Adrenal gland (tissue), 5 donors: Measurements from ENCODE around the gene GSTO2.

Source experiments
- POLR2A ChIP-seq, 2 donors: fragments of 450-650 bp; IDR thresholded peaks; one replicate each; pipeline ENCODE4 v1.6.1; 2017; ENCODE audit warnings: antibody characterized with exemption in 2 of 2, mild to moderate bottlenecking in 2 of 2, moderate library complexity in 1 of 2
- TF ChIP-seq, protein P1 (sequence below), 6 experiments: fragments of 450-650 bp in 4 of 6; fragments of 200-600 bp in 2 of 6; sonication (generic) in 1 of 6; IDR thresholded peaks; 1 replicate in 5 of 6; 2 replicates in 1 of 6; pipeline versions ENCODE4 v1.5.1 to v1.8.0; 2016 to 2021; ENCODE audit warnings: antibody characterized with exemption in 6 of 6, mild to moderate bottlenecking in 2 of 6, moderate library complexity in 1 of 6
- donor health status: DM: no; HTN: no; CAD: no.

DNA sequence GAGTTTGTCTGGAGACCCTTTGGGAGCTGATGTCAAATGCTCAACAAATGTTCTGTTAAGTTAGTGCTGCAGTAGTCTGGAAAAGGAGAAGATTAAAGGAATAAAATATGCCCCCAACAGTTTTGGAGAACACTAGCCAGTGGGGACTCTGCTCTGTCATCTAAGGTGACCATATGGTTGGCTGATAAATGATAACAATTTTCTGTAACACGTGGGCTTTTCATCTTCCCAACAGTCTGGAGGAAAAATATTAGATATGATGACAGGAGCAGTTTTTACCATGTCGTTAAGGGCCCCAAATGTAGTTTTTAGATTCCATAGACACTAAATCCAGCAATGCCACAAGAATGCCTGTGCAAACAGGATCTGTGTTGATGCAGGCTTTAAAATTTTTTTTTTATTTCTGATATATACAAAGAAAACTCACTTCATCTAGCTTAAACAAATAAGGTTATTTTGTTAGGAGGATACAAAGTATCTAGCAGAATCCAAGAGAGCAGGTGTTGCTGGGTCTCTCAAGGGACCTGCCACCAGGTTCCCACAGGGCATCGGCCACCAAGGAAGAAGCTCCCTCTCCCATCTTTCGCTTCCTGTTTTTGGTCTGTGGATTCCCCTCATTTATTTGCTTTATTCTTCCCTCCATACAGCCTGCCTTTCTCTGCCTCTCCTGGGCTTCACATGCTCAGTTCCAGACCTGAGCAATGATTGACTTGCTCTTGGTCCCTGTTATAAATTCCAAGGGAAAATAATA lies 78.5 kb downstream of the GSTO2 start:
- TF ChIP-seq, protein P1, sequence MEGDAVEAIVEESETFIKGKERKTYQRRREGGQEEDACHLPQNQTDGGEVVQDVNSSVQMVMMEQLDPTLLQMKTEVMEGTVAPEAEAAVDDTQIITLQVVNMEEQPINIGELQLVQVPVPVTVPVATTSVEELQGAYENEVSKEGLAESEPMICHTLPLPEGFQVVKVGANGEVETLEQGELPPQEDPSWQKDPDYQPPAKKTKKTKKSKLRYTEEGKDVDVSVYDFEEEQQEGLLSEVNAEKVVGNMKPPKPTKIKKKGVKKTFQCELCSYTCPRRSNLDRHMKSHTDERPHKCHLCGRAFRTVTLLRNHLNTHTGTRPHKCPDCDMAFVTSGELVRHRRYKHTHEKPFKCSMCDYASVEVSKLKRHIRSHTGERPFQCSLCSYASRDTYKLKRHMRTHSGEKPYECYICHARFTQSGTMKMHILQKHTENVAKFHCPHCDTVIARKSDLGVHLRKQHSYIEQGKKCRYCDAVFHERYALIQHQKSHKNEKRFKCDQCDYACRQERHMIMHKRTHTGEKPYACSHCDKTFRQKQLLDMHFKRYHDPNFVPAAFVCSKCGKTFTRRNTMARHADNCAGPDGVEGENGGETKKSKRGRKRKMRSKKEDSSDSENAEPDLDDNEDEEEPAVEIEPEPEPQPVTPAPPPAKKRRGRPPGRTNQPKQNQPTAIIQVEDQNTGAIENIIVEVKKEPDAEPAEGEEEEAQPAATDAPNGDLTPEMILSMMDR (IDR thresholded peaks at IDR 0.05): no peak
- TF ChIP-seq POLR2A (IDR thresholded peaks at IDR 0.05): no peak
